HG03378 (cell line): ENCODE results near the gene KCNJ1.

Experiments used
- ATAC-seq: cut with Tn5 transposase; IDR thresholded peaks from one replicate; pipeline ENCODE4 v1.9.1; 2021; ENCODE audit warnings: mild to moderate bottlenecking, moderate library complexity; ENCODE audit not compliant: unreplicated experiment

Gene KCNJ1

GRCh38 chr11:128854841-128855240 lies 12.3 kb downstream of the KCNJ1 start:
- ATAC-seq = no peak

DNA sequence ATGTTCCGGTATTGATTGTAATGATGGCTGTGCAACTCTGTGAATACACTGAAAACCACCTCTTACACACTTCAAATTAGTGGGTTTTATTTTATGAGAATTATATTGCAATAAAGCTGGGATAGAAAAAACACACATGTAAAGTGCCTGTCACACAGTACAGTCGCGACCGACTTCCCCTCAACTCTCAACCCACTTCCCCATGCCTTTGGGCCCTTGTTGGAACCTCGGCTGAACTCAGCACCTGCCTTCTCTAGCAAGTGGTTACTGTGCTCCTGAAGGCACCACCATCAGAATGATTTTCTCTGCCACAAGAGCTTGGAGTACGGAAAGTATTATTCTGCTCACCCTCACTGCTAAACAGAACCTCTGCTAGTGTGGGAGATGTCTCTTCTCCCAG lies 13.5 kb downstream of the KCNJ1 start:
- no peak for ATAC-seq

DNA sequence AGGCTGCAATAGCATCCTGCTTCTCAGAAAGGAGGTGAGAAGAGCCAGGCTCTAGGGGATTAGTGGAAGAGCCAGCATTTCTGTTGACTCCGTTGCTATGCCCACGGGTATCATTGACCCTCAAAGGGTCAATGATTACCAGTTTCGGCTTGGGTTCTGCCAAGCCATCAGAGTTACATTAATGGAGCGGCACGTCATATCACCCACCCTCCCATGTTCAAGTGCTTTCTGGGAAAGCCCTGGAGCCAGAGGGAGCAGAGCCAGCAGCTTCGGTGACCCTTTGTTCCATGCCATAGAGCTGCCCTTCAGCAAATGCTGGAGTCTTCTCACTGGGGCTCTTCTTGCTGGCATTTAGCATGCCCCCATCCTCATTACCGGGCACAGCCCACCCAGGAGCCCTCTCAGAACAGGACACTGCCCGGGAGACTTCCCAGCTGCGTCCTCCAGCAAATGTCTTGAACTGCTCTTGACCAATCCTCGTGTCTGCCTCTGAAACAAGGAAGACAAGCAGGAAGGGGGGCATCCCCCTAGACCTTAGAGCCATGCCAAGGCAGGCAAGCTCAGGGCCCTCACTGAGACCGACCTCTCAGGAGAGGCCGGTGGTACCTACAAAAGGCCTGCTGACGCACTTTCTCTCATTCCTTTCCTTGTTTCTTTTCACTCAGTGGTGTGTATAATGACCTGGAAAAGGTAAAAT lies 14.6 kb downstream of the KCNJ1 start:
- ATAC-seq = no peak

GRCh38 chr11:128848815-128849455 lies 18.2 kb downstream of the KCNJ1 start:
- ATAC-seq = peak; percentile 74

DNA sequence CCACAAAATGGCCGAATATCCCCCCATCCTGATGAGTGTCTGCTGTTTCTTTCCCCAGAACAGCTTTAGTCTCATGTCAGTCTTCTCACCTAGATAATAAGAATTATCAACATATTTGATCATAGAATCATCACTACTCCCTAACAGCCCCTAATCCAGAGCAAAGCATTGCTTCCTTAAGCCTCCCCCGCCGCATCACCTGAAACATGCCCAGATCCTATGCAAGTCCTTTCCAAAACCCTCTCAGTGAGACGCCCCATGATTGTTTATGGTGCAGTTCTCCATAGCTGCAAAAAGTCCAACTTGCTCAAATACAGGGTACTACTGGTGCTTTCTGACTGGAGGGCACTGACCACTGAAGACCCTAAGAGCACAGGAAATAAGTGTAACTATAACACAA lies 20.1 kb downstream of the KCNJ1 start:
- no peak for ATAC-seq

GRCh38 chr11:128845334-128845780 lies 21.7 kb downstream of the KCNJ1 start:
- no peak for ATAC-seq

DNA sequence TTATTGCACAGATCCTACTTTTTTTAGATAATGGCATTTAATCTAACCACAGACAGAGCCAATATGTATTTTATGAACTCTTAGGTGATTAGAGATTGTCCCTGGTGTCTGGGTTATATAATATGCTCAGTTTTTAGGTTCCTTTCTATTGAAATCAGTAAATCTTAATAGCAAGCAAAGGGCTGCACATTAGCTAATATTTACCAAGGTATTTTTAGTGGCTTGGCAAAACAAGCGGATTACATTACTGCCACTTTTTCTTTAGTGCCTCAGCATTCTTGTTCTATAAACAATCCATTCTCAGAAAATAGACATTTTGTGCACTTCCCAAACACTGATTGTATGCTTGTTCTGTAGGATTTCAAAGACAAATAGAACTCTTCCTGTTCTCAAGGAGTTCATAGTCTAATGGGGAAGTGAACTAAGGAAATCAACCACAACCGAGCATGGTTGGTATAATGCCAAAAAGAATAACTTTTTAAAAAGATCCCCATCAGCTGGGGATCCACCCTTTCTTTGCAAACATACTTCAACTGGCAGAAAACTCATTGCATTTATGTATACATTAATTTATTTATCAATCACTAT lies 23.8 kb downstream of the KCNJ1 start:
- ATAC-seq = no peak

DNA sequence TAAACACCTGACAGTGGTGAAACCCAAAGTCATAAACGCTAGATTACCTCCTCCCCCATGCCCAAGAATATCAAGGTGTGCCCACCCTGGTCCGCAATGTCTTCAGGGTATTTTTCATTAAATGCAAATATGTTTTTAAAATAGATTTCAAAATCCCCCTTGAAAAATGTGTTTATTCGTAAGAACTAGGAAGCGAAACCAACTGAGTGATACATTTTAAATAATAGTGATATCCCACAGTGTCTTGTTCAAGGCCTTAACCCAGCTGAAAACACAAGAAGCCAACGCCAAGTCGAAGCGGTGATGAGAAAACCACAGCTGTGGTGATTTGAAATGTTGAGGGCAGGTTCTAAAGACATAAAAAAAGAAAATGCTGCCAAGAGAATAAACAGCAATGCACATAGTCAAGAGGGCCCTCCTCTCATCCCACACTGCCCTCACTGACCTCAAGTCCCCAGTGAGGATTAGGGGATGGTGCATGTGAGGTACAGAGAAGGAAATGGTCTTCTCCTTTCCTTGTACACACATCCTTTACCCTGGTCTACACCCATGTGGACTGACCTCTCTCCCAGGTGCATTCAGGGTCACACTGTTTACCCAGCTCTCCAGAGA lies 25.5 kb downstream of the KCNJ1 start:
- ATAC-seq = peak; percentile 70

DNA sequence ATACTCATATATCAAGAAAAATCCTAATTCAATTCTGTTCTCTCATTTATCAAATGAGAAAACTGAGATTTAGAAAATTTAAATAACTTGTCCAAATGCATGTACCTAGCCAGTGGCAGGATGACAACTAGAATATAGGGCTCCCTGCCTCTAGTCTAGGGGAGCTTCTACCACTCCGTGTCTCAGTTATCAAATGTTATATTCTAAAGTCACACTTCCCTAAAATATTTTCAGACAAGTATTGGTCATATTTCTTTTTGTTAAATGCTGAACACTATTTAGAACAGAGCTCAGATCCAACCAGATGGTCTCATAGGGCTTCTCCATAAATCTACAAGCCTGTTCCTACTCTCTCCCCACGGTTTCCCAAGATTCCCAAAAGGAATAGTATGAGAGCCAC lies 26.3 kb downstream of the KCNJ1 start:
- ATAC-seq = no peak

- no peak for ATAC-seq
Observed at GRCh38 chr11:128840137-128840536, 27.0 kb downstream of the KCNJ1 start.

- ATAC-seq = no peak
Observed at GRCh38 chr11:128839081-128839480, 28.0 kb downstream of the KCNJ1 start.

DNA sequence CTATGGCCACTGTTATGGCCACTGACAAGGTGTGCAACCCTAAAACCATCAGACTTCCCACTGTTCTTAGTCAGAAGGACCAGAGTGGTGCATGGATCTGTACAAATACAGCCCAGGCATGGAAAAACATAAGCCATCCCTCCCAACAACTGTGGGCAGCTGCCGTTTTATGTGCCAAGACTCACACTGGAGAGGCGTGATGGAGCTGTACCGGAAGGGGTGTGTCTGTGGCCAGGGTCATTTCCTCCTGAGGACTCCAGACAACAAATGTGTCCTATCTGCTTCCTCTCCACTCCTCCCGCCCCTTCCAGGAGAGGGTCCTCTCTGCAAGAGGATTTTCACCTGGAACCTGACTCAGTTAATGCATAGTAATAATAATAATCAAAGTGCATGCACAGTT lies 29.5 kb downstream of the KCNJ1 start:
- no peak for ATAC-seq

DNA sequence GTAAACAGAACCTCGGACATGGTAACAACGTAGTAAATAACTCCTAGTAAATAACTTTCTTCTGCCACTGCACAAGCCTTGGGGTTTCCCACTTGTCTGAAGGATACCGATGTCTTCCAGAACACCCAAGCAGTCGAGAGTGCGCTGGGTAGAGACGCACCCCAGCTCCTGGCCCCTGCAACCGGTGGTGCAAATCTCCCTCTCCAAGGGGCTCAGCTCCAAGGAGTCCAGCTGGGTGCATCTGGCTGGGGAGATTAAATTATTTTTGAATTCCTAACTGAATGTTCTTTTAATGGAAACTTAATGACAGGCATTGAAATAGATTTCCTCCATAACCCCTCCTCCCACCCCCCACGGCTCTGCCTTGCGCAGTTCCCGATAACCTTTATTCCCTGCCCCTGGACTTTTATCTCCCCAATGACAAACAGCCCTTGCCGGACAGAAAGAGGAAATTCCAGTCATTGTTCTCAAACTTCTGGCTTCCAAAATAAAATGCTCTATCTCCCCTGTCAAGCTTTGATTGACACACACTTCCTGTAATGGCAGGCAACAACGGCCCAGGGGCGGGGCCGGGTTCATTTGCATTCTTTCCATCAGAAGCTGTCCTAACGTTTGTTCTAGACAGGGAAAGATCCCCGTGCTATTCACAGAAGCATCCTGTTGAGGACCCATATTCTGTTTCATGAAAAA lies 31.2 kb downstream of the KCNJ1 start:
- no peak for ATAC-seq

DNA sequence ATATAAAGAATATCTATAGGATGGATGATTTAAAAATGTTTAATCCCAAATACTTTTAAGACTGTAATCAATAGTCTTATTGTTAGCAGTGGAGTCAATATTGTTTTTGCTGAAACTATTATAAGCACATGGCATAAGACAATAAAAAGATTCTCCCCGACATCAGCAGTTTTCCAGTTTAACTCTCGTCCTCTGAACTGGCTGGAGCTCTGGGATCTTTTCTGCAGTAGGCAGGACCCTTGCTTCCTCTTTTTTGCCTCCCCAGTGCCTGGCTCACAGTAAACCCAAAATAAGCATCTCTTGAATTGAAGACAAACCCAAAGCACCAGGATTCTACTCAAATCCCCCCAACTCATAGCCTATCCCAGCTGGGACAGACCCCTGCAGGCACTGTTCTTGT lies 32.9 kb downstream of the KCNJ1 start:
- ATAC-seq = no peak

DNA sequence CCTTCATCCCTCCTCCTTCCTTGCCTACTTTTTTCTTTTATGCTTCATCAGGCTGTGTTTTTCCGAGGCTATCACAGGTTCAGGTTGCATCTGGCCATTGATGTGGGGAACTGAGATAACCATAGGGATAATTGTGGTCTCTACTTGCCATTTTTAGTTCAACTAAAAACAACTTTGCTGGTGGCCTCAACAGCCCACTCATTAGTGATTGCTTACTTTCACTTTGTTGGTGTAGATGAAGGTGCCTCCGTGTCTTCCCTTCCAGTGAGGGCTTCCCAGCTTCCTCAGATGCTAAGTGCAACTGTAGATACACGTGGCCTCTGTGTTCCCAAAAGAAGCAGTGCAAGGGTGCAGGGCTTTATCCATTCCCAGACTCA lies 35.0 kb downstream of the KCNJ1 start:
- ATAC-seq = peak; percentile 43

GRCh38 chr11:128831174-128832120 lies 35.6 kb downstream of the KCNJ1 start:
- ATAC-seq = peak; percentile 73

DNA sequence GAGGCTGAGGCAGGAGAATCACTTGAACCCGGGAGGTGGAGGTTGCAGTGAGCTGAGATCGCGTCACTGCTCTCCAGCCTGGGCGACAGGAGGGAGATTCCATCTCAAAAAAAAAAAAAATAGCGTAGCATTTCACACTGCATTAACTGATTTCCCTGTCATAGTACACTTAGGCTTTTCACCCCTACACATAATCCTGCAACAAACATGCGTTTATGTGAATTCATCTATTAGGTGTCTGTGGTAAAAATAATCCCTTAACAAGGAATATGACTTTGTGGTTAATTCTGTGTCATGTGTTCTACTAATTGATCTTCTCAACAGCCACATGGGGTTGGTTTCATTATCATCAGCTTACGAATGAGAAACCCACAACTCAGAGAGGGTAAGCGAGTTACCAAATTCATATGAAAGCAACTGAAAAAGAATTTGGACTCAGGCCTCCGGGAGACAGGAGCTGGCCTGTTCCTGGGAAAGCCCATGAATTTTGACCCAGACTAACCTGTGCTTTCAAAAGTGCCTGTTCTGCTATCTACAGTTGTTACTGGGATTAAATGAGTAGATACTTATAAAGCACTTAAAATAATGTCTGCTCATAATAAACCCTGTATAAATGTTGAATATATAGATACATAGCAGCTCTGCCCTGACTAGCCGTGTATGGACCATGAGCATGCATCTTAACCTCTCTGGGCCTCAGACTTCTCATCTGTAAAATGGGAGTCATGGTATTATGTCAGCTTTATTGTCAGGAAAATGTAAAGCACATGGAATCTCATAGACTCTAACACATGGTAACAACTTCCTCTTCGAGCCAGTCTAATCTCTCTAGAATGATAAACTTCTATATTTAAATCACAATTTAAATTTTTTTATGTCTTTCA lies 36.6 kb downstream of the KCNJ1 start:
- ATAC-seq = peak; percentile 53

DNA sequence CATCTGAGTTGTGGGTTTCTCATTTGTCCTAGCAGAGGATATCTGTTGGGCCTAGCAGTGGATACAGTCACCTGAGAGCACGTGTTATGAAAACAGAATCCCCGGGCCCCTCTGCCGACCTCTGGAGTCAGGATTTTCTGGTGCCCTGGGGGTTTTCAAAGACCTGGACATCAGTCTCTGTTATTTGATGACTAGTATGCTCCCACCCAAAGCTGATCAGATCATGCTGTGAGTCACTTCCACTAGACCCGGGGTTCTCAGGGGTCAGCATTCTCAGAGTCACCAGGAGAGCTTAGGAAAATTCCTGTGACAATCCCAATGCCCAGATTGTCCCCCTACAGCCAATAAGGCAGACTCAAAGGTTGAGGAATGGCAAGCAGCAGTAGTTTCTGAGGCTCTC lies 38.7 kb downstream of the KCNJ1 start:
- ATAC-seq = no peak

DNA sequence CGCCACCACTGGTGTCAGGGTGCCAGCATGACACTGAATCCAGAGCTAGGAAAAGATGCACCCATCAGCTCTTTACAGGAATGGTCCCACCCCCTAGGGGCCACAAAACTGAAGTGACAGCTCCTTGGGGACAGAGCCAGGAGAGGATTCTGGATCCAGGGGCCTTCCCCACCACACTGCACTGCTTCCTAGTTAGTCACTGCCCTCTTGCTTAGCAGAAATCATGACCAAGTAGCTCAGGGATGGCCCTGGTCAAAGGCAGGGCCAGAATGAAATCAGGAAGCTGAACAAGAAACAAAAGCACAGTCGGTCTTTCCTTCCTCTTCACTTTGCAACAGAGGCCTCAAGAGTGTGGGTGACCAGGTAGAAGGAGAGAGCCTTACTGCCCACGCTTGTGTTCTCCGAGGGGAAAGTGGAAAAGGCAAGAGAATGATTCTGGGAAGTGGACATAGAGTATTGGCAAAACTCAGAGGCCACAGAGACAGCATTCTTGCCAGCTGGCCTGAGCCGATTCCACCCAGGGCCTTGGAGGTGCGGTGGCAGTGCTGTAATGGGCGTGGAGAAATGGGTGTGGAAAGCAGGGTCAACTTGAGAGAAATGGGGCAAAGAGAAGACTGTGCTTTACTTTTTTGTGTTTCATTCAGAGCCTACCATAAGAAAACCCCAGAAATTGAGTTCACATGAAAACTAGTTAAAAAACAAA lies 39.8 kb downstream of the KCNJ1 start:
- no peak for ATAC-seq
